PFSK-1 (cell line): ENCODE data around the gene CERS6.

Source experiments
- FOXP2 ChIP-seq: optimal IDR thresholded peaks from 2 replicates; pipeline ENCODE3; 2011; ENCODE audit warnings: borderline replicate concordance, control low read depth, inconsistent platforms; ENCODE audit not compliant: insufficient read depth; ENCODE audit errors: extremely low read length, extremely low read depth
- POLR2AphosphoS5 ChIP-seq: IDR thresholded peaks from 2 replicates; pipeline ENCODE4 v1.6.1; 2012; ENCODE audit warnings: low read depth, mild to moderate bottlenecking, control low read depth, low read length, moderate library complexity
- REST ChIP-seq, 2 experiments: IDR thresholded peaks; 2 replicates each; pipeline versions ENCODE4 v1.6.1 to v1.8.0; 2011 to 2012; ENCODE audit warnings: low read depth in 2 of 2, low read length in 2 of 2, control low read depth in 1 of 2, inconsistent platforms in 1 of 2, mild to moderate bottlenecking in 1 of 2, moderate library complexity in 1 of 2; ENCODE audit not compliant: insufficient read depth in 1 of 2

- TF ChIP-seq POLR2AphosphoS5, result no peak
- TF ChIP-seq FOXP2, result no peak
- no peak for TF ChIP-seq REST (IDR thresholded peaks at IDR 0.05; ENCODE audit: insufficient read depth in 1 of 2, low read depth in 2 of 2, low read length in 2 of 2)
These were observed 347.0 kb downstream of the CERS6 start for GRCh38 chr2:168802859-168803725.
